Activated CD8-positive, alpha-beta memory T cell treated with anti-CD3 and anti-CD28 coated beads for 48 hours (primary cell): ENCODE results near the gene NRIP1.

Experiments
- DNase-seq, 3 experiments: peaks; one replicate each; pipeline ENCODE4 v3.0.0-alpha.2; 2020; ENCODE audit warnings: low read depth in 2 of 3, low spot score in 2 of 3

The NRIP1 gene

GRCh38 chr21:14923468-14923867, 141.3 kb downstream of the NRIP1 start:
- DNase-seq: no peak

GRCh38 chr21:14922980-14923379, 141.8 kb downstream of the NRIP1 start:
- DNase-seq: no peak

GRCh38 chr21:14918527-14918926, 146.3 kb downstream of the NRIP1 start:
- DNase-seq: no peak

GRCh38 chr21:14917762-14918161, 147.0 kb downstream of the NRIP1 start:
- no peak for DNase-seq

GRCh38 chr21:14916676-14917141, 148.1 kb downstream of the NRIP1 start:
- no peak for DNase-seq

GRCh38 chr21:14913638-14914037, 151.2 kb downstream of the NRIP1 start:
- DNase-seq: no peak

- no peak for DNase-seq
Measured at GRCh38 chr21:14911351-14911750, 153.4 kb downstream of the NRIP1 start.
